H9 (cell line): Measurements from ENCODE around the gene CDH23. TPM values are rescaled to one million over a fixed set of nuclear protein-coding genes. Genes with fewer than 3 reads are reported as not detected.

ENCODE experiments used
- DNase-seq: peaks from one replicate; pipeline ENCODE4 v3.0.0-alpha.2; 2017
- H2AFZ ChIP-seq: one replicate; pipeline ENCODE4 v1.6.1; 2013; ENCODE audit warnings: mild to moderate bottlenecking, low read length, control low read depth, moderate library complexity
- H2AK5ac ChIP-seq: 2 replicates; pipeline ENCODE4 v1.6.1; 2013; ENCODE audit warnings: low read length, control low read depth, mixed read lengths; ENCODE audit not compliant: insufficient read length
- H2BK120ac ChIP-seq: one replicate; pipeline ENCODE4 v1.6.1; 2013; ENCODE audit warnings: low read depth, mild to moderate bottlenecking, low read length, control low read depth, inconsistent platforms; ENCODE audit not compliant: poor library complexity, severe bottlenecking
- H2BK12ac ChIP-seq: 2 replicates; pipeline ENCODE4 v1.6.1; 2013; ENCODE audit warnings: low read length, control low read depth, mixed read lengths, low read depth; ENCODE audit not compliant: insufficient read length
- H2BK15ac ChIP-seq: 2 replicates; pipeline ENCODE4 v1.6.1; 2013; ENCODE audit warnings: low read depth, low read length, control low read depth
- H2BK20ac ChIP-seq: one replicate; pipeline ENCODE4 v1.6.1; 2013; ENCODE audit warnings: low read depth, mild to moderate bottlenecking, low read length, control low read depth, inconsistent platforms; ENCODE audit not compliant: poor library complexity, severe bottlenecking
- H2BK5ac ChIP-seq: 2 replicates; pipeline ENCODE4 v1.6.1; 2013; ENCODE audit warnings: low read length, control low read depth, mixed read lengths; ENCODE audit not compliant: insufficient read length
- H3K14ac ChIP-seq: 2 replicates; pipeline ENCODE4 v1.6.1; 2013; ENCODE audit warnings: low read length, control low read depth; ENCODE audit not compliant: insufficient read depth
- H3K18ac ChIP-seq: 2 replicates; pipeline ENCODE4 v1.6.1; 2013; ENCODE audit warnings: low read depth, mild to moderate bottlenecking, mixed read lengths, low read length, control low read depth; ENCODE audit not compliant: insufficient read length
- H3K23ac ChIP-seq: 2 replicates; pipeline ENCODE4 v1.6.1; 2013; ENCODE audit warnings: low read length, control low read depth, mixed read lengths, low read depth; ENCODE audit not compliant: insufficient read length
- H3K23me2 ChIP-seq: 2 replicates; pipeline ENCODE4 v1.6.1; 2013; ENCODE audit warnings: low read depth, mild to moderate bottlenecking, mixed read lengths, low read length, control low read depth; ENCODE audit not compliant: insufficient read length, poor library complexity, severe bottlenecking
- H3K27ac ChIP-seq: 2 replicates; pipeline ENCODE4 v1.5.1; 2013; ENCODE audit warnings: low read length, control low read depth, mixed read lengths, low read depth; ENCODE audit not compliant: insufficient read length
- H3K27me3 ChIP-seq: 2 replicates; pipeline ENCODE4 v1.6.1; 2013; ENCODE audit warnings: low read length, control low read depth, inconsistent platforms; ENCODE audit not compliant: insufficient read depth
- H3K4ac ChIP-seq: 2 replicates; pipeline ENCODE4 v1.6.1; 2013; ENCODE audit warnings: low read depth, mild to moderate bottlenecking, control low read depth, inconsistent platforms, low read length, moderate library complexity
- H3K4me1 ChIP-seq: 2 replicates; pipeline ENCODE4 v1.6.1; 2013; ENCODE audit warnings: low read length, control low read depth, inconsistent platforms; ENCODE audit not compliant: insufficient read depth
- H3K4me2 ChIP-seq: 2 replicates; pipeline ENCODE4 v1.6.1; 2013; ENCODE audit warnings: low read length, control low read depth, mixed read lengths; ENCODE audit not compliant: insufficient read length, insufficient read depth
- H3K56ac ChIP-seq: 2 replicates; pipeline ENCODE4 v1.6.1; 2013; ENCODE audit warnings: low read depth, mild to moderate bottlenecking, mixed read lengths, low read length, control low read depth; ENCODE audit not compliant: insufficient read length
- H3K79me1 ChIP-seq: 2 replicates; pipeline ENCODE4 v1.6.1; 2013; ENCODE audit warnings: low read depth, mild to moderate bottlenecking, moderate library complexity, low read length, control low read depth, inconsistent platforms; ENCODE audit not compliant: insufficient read depth, poor library complexity, severe bottlenecking
- H3K79me2 ChIP-seq: 2 replicates; pipeline ENCODE4 v1.6.1; 2013; ENCODE audit warnings: low read length, control low read depth, inconsistent platforms; ENCODE audit not compliant: insufficient read depth
- H3K9ac ChIP-seq: 2 replicates; pipeline ENCODE4 v1.6.1; 2013; ENCODE audit warnings: low read length, control low read depth, mixed read lengths; ENCODE audit not compliant: insufficient read length; ENCODE audit errors: extremely low read depth
- H3K9me3 ChIP-seq: one replicate; pipeline ENCODE4 v1.6.1; 2013; ENCODE audit warnings: low read depth, low read length, inconsistent platforms; ENCODE audit not compliant: control insufficient read depth
- H3T11ph ChIP-seq: one replicate; pipeline ENCODE4 v1.6.1; 2013; ENCODE audit warnings: mild to moderate bottlenecking, low read length, control low read depth, inconsistent platforms
- H4K20me1 ChIP-seq: one replicate; pipeline ENCODE4 v1.6.1; 2013; ENCODE audit not compliant: control insufficient read depth, insufficient read length, insufficient read depth
- H4K5ac ChIP-seq: 2 replicates; pipeline ENCODE4 v1.6.1; 2013; ENCODE audit warnings: low read depth, mild to moderate bottlenecking, mixed read lengths, low read length, control low read depth; ENCODE audit not compliant: insufficient read length
- H4K8ac ChIP-seq: replicated peaks from 2 replicates; pipeline ENCODE4 v1.6.1; 2013; ENCODE audit warnings: low read length, control low read depth, mixed read lengths, low read depth; ENCODE audit not compliant: insufficient read length
- H4K91ac ChIP-seq: 2 replicates; pipeline ENCODE4 v1.6.1; 2013; ENCODE audit warnings: low read depth, mild to moderate bottlenecking, moderate library complexity, mixed read lengths, low read length, control low read depth; ENCODE audit not compliant: insufficient read length
- H3K27ac Mint-ChIP-seq, 3 experiments: 2 replicates in 2 of 3; 3 replicates in 1 of 3; pipeline ENCODE4 v1.8.0; 2020 to 2021; ENCODE audit warnings: mixed read lengths in 3 of 3, mild to moderate bottlenecking in 1 of 3, moderate library complexity in 1 of 3
- H3K27me3 Mint-ChIP-seq: 2 replicates; pipeline ENCODE4 v1.8.0; 2021; ENCODE audit warnings: low read depth, mild to moderate bottlenecking, moderate library complexity, mixed read lengths
- H3K36me3 Mint-ChIP-seq, 3 experiments: 2 replicates in 2 of 3; 3 replicates in 1 of 3; pipeline ENCODE4 v1.8.0; 2020 to 2021; ENCODE audit warnings: low read depth in 3 of 3, mixed read lengths in 3 of 3; ENCODE audit not compliant: insufficient read depth in 1 of 3
- H3K4me1 Mint-ChIP-seq, 2 experiments: 2 replicates each; pipeline ENCODE4 v1.8.0; 2020; ENCODE audit warnings: mixed read lengths in 2 of 2
- H3K4me3 Mint-ChIP-seq, 2 experiments: 2 replicates in 1 of 2; 3 replicates in 1 of 2; pipeline ENCODE4 v1.8.0; 2020 to 2021; ENCODE audit warnings: mild to moderate bottlenecking in 2 of 2, mixed read lengths in 2 of 2, moderate library complexity in 1 of 2
- H3K9me3 Mint-ChIP-seq, 2 experiments: 2 replicates in 1 of 2; 3 replicates in 1 of 2; pipeline ENCODE4 v1.8.0; 2020; ENCODE audit warnings: mild to moderate bottlenecking in 2 of 2, mixed read lengths in 2 of 2, moderate library complexity in 1 of 2
- WGBS: extraction: QIAGEN DNeasy Blood & Tissue Kit; methylation state at CpG from one replicate; pipeline ENCODE4 v1.1.7; 2013; ENCODE audit warnings: missing lambda C conversion rate, low lambda C conversion rate, mixed read lengths; ENCODE audit not compliant: insufficient read length; ENCODE audit errors: extremely low coverage; 5-methylcytosine and 5-hydroxymethylcytosine counted together
- total RNA-seq: library from RNA; stranded (reverse); gene quantifications from 2 replicates; pipeline ENCODE4 v1.2.1, GENCODE V29; 2021
- TF ChIP-seq, protein P1 (sequence below): fragments of 200-600 bp; sonication (generic); conservative IDR thresholded peaks from 3 replicates; pipeline ENCODE4 v1.8.0; 2021; ENCODE audit warnings: antibody characterized with exemption, mild to moderate bottlenecking

The CDH23 gene
- total RNA-seq, 1 experiment from 2014 or later = 2.1 TPM

DNA sequence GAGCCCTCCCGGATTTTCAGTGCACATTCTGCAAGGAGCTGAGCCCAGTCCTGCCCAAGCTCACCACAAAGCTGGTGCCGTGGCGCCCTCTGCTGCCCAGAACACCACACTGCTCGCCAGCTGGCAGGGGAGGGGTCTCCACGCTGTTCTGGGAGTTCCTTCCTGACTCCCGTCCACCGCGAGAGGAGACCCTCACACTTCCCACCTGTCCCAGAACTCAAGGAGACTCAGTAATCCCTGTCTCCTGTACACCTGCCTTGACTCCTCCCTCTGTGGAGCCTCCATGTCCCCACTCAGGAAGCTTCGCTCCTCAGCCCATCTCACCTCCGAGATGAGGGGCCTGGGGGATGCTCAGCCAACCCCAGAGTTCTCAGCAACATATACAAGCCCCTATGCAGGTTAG is 311.6 kb downstream of the CDH23 start:
- Histone ChIP-seq H4K91ac (no peak overlapping the region), H3T11ph (no peak overlapping the region), H4K8ac (no peak overlapping the region), H2AFZ (no peak overlapping the region), H3K27me3 (no peaks in the 10 kb centered on the region), H3K18ac (no peak overlapping the region), H3K23me2 (no peaks in the 10 kb centered on the region), H3K4me2 (no peak overlapping the region), H3K23ac (no peak overlapping the region), H3K9ac (no peak overlapping the region), H3K4me1 (no peaks in the 10 kb centered on the region), H4K5ac (no peak overlapping the region), H3K4ac (no peak overlapping the region), H2BK120ac (no peak overlapping the region), H2BK15ac (no peak overlapping the region), H2AK5ac (no peak overlapping the region), H2BK5ac (no peak overlapping the region), H2BK20ac (no peak overlapping the region), H3K27ac (no peak overlapping the region), H4K20me1 (no peaks in the 10 kb centered on the region), H3K79me2 (no peaks in the 10 kb centered on the region), H3K79me1 (no peaks in the 10 kb centered on the region), H2BK12ac (no peak overlapping the region), H3K9me3 (no peaks in the 10 kb centered on the region), H3K14ac (no peak overlapping the region), H3K56ac (no peak overlapping the region)
- Mint-ChIP-seq H3K27ac (no peak overlapping the region), H3K4me3 (no peak overlapping the region), H3K9me3 (no peaks in the 10 kb centered on the region), H3K36me3 (no peaks in the 10 kb centered on the region; a peak in 1 of 7 replicates), H3K27me3 (peaks cover 12% of the 10 kb centered on the region), H3K4me1 (peaks cover 3 to 14% of the 10 kb centered on the region in 2 experiments; a peak in 3 of 4 replicates)
- TF ChIP-seq, protein P1, sequence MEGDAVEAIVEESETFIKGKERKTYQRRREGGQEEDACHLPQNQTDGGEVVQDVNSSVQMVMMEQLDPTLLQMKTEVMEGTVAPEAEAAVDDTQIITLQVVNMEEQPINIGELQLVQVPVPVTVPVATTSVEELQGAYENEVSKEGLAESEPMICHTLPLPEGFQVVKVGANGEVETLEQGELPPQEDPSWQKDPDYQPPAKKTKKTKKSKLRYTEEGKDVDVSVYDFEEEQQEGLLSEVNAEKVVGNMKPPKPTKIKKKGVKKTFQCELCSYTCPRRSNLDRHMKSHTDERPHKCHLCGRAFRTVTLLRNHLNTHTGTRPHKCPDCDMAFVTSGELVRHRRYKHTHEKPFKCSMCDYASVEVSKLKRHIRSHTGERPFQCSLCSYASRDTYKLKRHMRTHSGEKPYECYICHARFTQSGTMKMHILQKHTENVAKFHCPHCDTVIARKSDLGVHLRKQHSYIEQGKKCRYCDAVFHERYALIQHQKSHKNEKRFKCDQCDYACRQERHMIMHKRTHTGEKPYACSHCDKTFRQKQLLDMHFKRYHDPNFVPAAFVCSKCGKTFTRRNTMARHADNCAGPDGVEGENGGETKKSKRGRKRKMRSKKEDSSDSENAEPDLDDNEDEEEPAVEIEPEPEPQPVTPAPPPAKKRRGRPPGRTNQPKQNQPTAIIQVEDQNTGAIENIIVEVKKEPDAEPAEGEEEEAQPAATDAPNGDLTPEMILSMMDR = peak; percentile 98
- WGBS = no CpG with 5 or more reads among the region's 10 CpGs
- DNase-seq = peak; percentile 88
